Loucy (cell line): Measurements from ENCODE around the gene RDH12.

Experiments
- H2AFZ ChIP-seq: fragments of 200-600 bp; sonication (generic); 2 replicates; pipeline ENCODE4 v1.6.0; 2016; ENCODE audit warnings: antibody characterized with exemption, mild to moderate bottlenecking, low read length, moderate library complexity
- H3F3A ChIP-seq: fragments of 200-600 bp; 2 replicates; pipeline ENCODE4 v1.6.0; 2016; ENCODE audit warnings: antibody characterized with exemption, low read depth, mild to moderate bottlenecking
- H3K27me3 ChIP-seq: fragments of 200-600 bp; sonication (generic); 2 replicates; pipeline ENCODE4 v1.6.1; 2014; ENCODE audit warnings: low read length, mild to moderate bottlenecking; ENCODE audit not compliant: insufficient read depth, poor library complexity, severe bottlenecking
- H3K36me3 ChIP-seq: fragments of 200-600 bp; sonication (generic); 2 replicates; pipeline ENCODE4 v1.6.1; 2016; ENCODE audit warnings: low read length; ENCODE audit not compliant: insufficient read depth
- H3K4me1 ChIP-seq: fragments of 200-600 bp; sonication (generic); 2 replicates; pipeline ENCODE4 v1.5.1; 2014; ENCODE audit warnings: low read length, mild to moderate bottlenecking; ENCODE audit not compliant: insufficient read depth, poor library complexity, severe bottlenecking
- H3K4me2 ChIP-seq: fragments of 200-600 bp; sonication (generic); 2 replicates; pipeline ENCODE4 v1.6.0; 2014; ENCODE audit warnings: antibody characterized with exemption, low read length, low read depth, mild to moderate bottlenecking; ENCODE audit not compliant: poor library complexity, severe bottlenecking
- H3K4me3 ChIP-seq: fragments of 200-600 bp; sonication (generic); 2 replicates; pipeline ENCODE4 v1.5.1; 2014; ENCODE audit warnings: low read length, mild to moderate bottlenecking, mixed read lengths; ENCODE audit not compliant: poor library complexity, severe bottlenecking
- H3K79me2 ChIP-seq: fragments of 200-600 bp; sonication (generic); 2 replicates; pipeline ENCODE4 v1.6.1; 2014; ENCODE audit warnings: low read length; ENCODE audit not compliant: insufficient read depth
- H3K9ac ChIP-seq: fragments of 200-600 bp; sonication (generic); 2 replicates; pipeline ENCODE4 v1.6.0; 2014; ENCODE audit warnings: mild to moderate bottlenecking, low read depth, low read length, moderate library complexity; ENCODE audit not compliant: poor library complexity, severe bottlenecking
- H3K9me2 ChIP-seq: fragments of 200-600 bp; sonication (generic); replicated peaks from 2 replicates; pipeline ENCODE4 v1.6.1; 2016; ENCODE audit warnings: low read depth, low read length, mixed read lengths
- H3K9me3 ChIP-seq: fragments of 200-600 bp; sonication (generic); 2 replicates; pipeline ENCODE4 v1.6.1; 2014; ENCODE audit warnings: mild to moderate bottlenecking, antibody characterized with exemption, low read length, low read depth; ENCODE audit not compliant: insufficient read depth
- H4K20me1 ChIP-seq: fragments of 200-600 bp; sonication (generic); 2 replicates; pipeline ENCODE4 v1.6.0; 2014; ENCODE audit warnings: antibody characterized with exemption, low read length, mild to moderate bottlenecking; ENCODE audit not compliant: insufficient read depth, poor library complexity, severe bottlenecking
- CTCF ChIP-seq: fragments of 200-600 bp; sonication (generic); conservative IDR thresholded peaks from 2 replicates; pipeline ENCODE4 v1.5.1; 2014; ENCODE audit warnings: mild to moderate bottlenecking, antibody characterized with exemption, low read length
- EZH2phosphoT487 ChIP-seq: fragments of 200-600 bp; IDR thresholded peaks from 2 replicates; pipeline ENCODE4 v1.6.1; 2018; ENCODE audit warnings: antibody characterized with exemption, mild to moderate bottlenecking, moderate library complexity, borderline replicate concordance

Gene RDH12

GRCh38 chr14:67778792-67779191, 77.1 kb downstream of the RDH12 start:
- H3K79me2 ChIP-seq, result no peaks in the 10 kb centered on the region
- H4K20me1 ChIP-seq, result no peaks in the 10 kb centered on the region
- no peaks in the 10 kb centered on the region for H3K9me2 ChIP-seq
- no peak overlapping the region for H3K4me3 ChIP-seq
- no peak overlapping the region for H3K4me2 ChIP-seq
- H3K36me3 ChIP-seq, result peaks cover 23% of the 10 kb centered on the region; the same call in 1 of the 2 replicates
- TF ChIP-seq CTCF, result no peak
- no peak for TF ChIP-seq EZH2phosphoT487
- H3K9me3 ChIP-seq, result no peaks in the 10 kb centered on the region
- H3K4me1 ChIP-seq, result no peaks in the 10 kb centered on the region
- no peak overlapping the region for H3K9ac ChIP-seq
- no peaks in the 10 kb centered on the region for H3K27me3 ChIP-seq
- no peaks in the 10 kb centered on the region for H3F3A ChIP-seq
- no peak overlapping the region for H2AFZ ChIP-seq

- Histone ChIP-seq H3F3A (no peaks in the 10 kb centered on the region), H3K9ac (no peak overlapping the region), H3K79me2 (no peaks in the 10 kb centered on the region), H3K9me2 (no peaks in the 10 kb centered on the region), H3K27me3 (no peaks in the 10 kb centered on the region), H3K4me2 (no peak overlapping the region), H3K4me1 (peaks cover 5% of the 10 kb centered on the region), H2AFZ (no peak overlapping the region), H3K36me3 (peaks cover 27% of the 10 kb centered on the region; the same call in 1 of the 2 replicates), H3K9me3 (no peaks in the 10 kb centered on the region), H4K20me1 (no peaks in the 10 kb centered on the region), H3K4me3 (no peak overlapping the region)
- TF ChIP-seq EZH2phosphoT487 (no peak), CTCF (no peak)
Measured at GRCh38 chr14:67782090-67782489, 80.4 kb downstream of the RDH12 start.
